Measurements from ENCODE around the gene M1AP.

The M1AP gene

GRCh38 chr2:74526649-74527230, 121.4 kb downstream of the M1AP start:
- TF ChIP-seq REST (IDR thresholded peaks at IDR 0.05; ENCODE audit: insufficient read depth in 1 of 2, low read depth in 2 of 2, low read length in 2 of 2) (no peak), FOXP2 (optimal IDR thresholded peaks at IDR 0.05; ENCODE audit: borderline replicate concordance, extremely low read depth, extremely low read length, insufficient read depth) (no peak), TAF1 (IDR thresholded peaks at IDR 0.05; ENCODE audit: borderline replicate concordance, insufficient read depth, low read length) (no peak), SIN3A (IDR thresholded peaks at IDR 0.05; ENCODE audit: borderline replicate concordance, insufficient read depth, low read length) (no peak), POLR2AphosphoS5 (IDR thresholded peaks at IDR 0.05; ENCODE audit: low read depth, low read length) (no peak)

GRCh38 chr2:74525717-74526648, 122.1 kb downstream of the M1AP start, which contains the start of gene DQX1:
Gene DQX1 (minus strand): TSS chr2:74526231. CDS start chr2:74525729, 502 bp downstream.
- no peak for TF ChIP-seq REST (IDR thresholded peaks at IDR 0.05; ENCODE audit: insufficient read depth in 1 of 2, low read depth in 2 of 2, low read length in 2 of 2)
- peak; percentile 26; the same call in 1 of the 2 replicates for TF ChIP-seq POLR2AphosphoS5 (IDR thresholded peaks at IDR 0.05; ENCODE audit: low read depth, low read length)

GRCh38 chr2:74524955-74525716, 123.0 kb downstream of the M1AP start:
- TF ChIP-seq SIN3A (IDR thresholded peaks at IDR 0.05; ENCODE audit: borderline replicate concordance, insufficient read depth, low read length) (no peak), REST (IDR thresholded peaks at IDR 0.05; ENCODE audit: insufficient read depth in 1 of 2, low read depth in 2 of 2, low read length in 2 of 2) (no peak), TAF1 (IDR thresholded peaks at IDR 0.05; ENCODE audit: borderline replicate concordance, insufficient read depth, low read length) (no peak), FOXP2 (optimal IDR thresholded peaks at IDR 0.05; ENCODE audit: borderline replicate concordance, extremely low read depth, extremely low read length, insufficient read depth) (no peak), POLR2AphosphoS5 (IDR thresholded peaks at IDR 0.05; ENCODE audit: low read depth, low read length) (no peak)

GRCh38 chr2:74524005-74524404, 124.1 kb downstream of the M1AP start:
- TF ChIP-seq TAF1 (IDR thresholded peaks at IDR 0.05; ENCODE audit: borderline replicate concordance, insufficient read depth, low read length) (no peak), SIN3A (IDR thresholded peaks at IDR 0.05; ENCODE audit: borderline replicate concordance, insufficient read depth, low read length) (no peak), POLR2AphosphoS5 (IDR thresholded peaks at IDR 0.05; ENCODE audit: low read depth, low read length) (no peak), FOXP2 (optimal IDR thresholded peaks at IDR 0.05; ENCODE audit: borderline replicate concordance, extremely low read depth, extremely low read length, insufficient read depth) (no peak), REST (IDR thresholded peaks at IDR 0.05; ENCODE audit: insufficient read depth in 1 of 2, low read depth in 2 of 2, low read length in 2 of 2) (no peak)
